ENCODE data around the gene SYCP2. TPM values are rescaled to one million over a fixed set of nuclear protein-coding genes. Genes with fewer than 3 reads are reported as not detected.

Gene SYCP2
- polyA plus RNA-seq, 1 donor (not counting 4 experiments of a cell fraction or from before 2014, with no cell fraction given), result 0.12 TPM

DNA sequence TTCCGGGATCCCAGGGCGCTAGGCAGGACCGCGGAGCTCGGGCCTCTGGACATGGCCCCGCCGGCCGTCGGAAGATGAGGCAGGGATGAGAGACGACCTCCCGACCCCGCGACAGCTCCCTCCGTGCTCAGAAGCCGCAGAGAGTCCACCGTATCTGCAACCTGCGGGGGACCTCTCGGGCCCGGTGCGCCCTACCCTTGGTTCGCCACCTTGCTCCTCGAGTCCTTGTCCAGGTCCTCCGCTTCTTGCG lies 6.4 kb upstream of the SYCP2 start:
- H3K4me3 ChIP-seq (ENCODE audit: control insufficient read depth in 2 of 3, extremely low read depth in 1 of 3, insufficient read depth in 2 of 3, low read depth in 1 of 3, low read length in 3 of 3), result peak overlapping the region; percentile 63 to 68 (median 68)
- FAIRE-seq (no peak), DNase-seq (ENCODE audit: low read depth, low spot score) (no peak)
- dilution Hi-C loops (cut with MboI; ENCODE audit: extremely low pct_ligation_motif_present, low sequenced_read_pairs), result no loop called here
- H4K20me1 ChIP-seq (ENCODE audit: control insufficient read depth, extremely low read depth, insufficient read depth, low read length), result no peaks in the 10 kb centered on the region
- peaks cover 24% of the 10 kb centered on the region for H3K79me2 ChIP-seq (ENCODE audit: control insufficient read depth, insufficient read depth, low read length)
- no peaks in the 10 kb centered on the region for H3K27me3 ChIP-seq (ENCODE audit: control insufficient read depth, extremely low read depth, insufficient read depth, low read length)
- H3K36me3 ChIP-seq (ENCODE audit: control insufficient read depth in 2 of 2, extremely low read depth in 1 of 2, insufficient read depth in 2 of 2, low read length in 2 of 2), result peaks cover 4 to 8% of the 10 kb centered on the region in 2 experiments
- peak overlapping the region; percentile 82 for H3K9ac ChIP-seq (ENCODE audit: control insufficient read depth, extremely low read depth, insufficient read depth, low read length)
- peak overlapping the region; percentile 79 for H3K4me2 ChIP-seq (ENCODE audit: control insufficient read depth, extremely low read depth, insufficient read depth, low read depth, low read length)
- H2AFZ ChIP-seq (ENCODE audit: control insufficient read depth, low read length), result peak overlapping the region; percentile 89
- peaks cover 36% of the 10 kb centered on the region for H3K4me1 ChIP-seq (ENCODE audit: control insufficient read depth, extremely low read depth, insufficient read depth, low read length)
- H3K27ac ChIP-seq (ENCODE audit: control insufficient read depth, insufficient read depth, low read length), result peak overlapping the region; percentile 77
- TF ChIP-seq, protein P1, sequence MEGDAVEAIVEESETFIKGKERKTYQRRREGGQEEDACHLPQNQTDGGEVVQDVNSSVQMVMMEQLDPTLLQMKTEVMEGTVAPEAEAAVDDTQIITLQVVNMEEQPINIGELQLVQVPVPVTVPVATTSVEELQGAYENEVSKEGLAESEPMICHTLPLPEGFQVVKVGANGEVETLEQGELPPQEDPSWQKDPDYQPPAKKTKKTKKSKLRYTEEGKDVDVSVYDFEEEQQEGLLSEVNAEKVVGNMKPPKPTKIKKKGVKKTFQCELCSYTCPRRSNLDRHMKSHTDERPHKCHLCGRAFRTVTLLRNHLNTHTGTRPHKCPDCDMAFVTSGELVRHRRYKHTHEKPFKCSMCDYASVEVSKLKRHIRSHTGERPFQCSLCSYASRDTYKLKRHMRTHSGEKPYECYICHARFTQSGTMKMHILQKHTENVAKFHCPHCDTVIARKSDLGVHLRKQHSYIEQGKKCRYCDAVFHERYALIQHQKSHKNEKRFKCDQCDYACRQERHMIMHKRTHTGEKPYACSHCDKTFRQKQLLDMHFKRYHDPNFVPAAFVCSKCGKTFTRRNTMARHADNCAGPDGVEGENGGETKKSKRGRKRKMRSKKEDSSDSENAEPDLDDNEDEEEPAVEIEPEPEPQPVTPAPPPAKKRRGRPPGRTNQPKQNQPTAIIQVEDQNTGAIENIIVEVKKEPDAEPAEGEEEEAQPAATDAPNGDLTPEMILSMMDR (optimal IDR thresholded peaks at IDR 0.05 in 1 of 3, IDR thresholded peaks at IDR 0.05 in 1 of 3, conservative IDR thresholded peaks at IDR 0.05 in 1 of 3; ENCODE audit: extremely low read depth in 1 of 3, insufficient read depth in 2 of 3, low read length in 3 of 3), result no peak
- TF ChIP-seq EZH2 (IDR thresholded peaks at IDR 0.05; ENCODE audit: low read length), result no peak
- no peaks in the 10 kb centered on the region for H3K9me3 ChIP-seq (ENCODE audit: control insufficient read depth, low read depth, low read length)
- no peaks in the 10 kb centered on the region for H3K9me1 ChIP-seq (ENCODE audit: control insufficient read depth, extremely low read depth, insufficient read depth, low read length)

DNA sequence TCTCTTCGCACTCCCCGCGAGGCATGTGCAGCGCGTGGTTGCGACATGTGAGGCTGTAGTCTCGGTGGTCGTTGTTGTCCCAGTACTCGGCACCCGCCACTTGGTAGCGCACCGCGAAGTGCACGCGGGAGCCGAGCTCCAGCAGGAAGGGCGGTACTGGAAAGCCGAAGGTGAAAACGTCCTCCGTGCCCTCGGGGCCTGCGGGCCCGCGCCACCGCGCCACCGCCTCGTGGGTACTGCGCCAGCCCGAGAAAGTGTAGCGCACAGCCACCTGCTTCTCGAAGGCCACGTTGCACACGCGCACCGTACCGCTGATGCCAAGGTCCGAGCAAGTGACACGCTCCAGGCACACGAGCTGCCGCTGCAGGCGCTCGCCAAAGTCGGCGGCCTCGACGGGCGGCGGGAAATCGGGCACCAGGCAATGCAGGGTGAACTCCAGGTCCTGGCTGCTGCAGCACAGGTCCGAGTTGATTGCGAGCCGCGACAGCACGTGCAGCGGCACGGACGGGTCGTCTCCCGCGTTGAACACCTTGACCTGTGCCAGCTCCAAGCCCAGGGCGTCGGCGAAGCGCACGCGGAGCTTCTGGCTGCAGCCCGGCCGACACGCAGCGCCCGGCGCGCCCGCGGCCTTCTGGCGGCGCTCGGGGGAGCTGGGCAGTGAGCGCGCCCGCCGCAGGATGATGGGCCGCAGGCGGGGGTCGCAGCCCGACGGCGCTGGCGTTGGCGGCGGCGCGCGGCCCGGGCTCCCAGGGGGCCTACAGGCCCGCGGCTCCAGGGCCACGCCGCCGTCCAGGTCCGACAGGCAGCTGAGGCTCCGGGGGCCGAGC lies 5.8 kb upstream of the SYCP2 start:
- peak overlapping the region; percentile 82 for H3K9ac ChIP-seq (ENCODE audit: control insufficient read depth, extremely low read depth, insufficient read depth, low read length)

More for the DNA sequence above, 5.8 kb upstream of the SYCP2 start:
- no peaks in the 10 kb centered on the region for H3K9me3 ChIP-seq (ENCODE audit: control insufficient read depth, low read depth, low read length)
- H3K36me3 ChIP-seq (ENCODE audit: control insufficient read depth in 2 of 2, extremely low read depth in 1 of 2, insufficient read depth in 2 of 2, low read length in 2 of 2), result peaks cover 0 to 3% of the 10 kb centered on the region in 2 experiments
- peaks cover 36% of the 10 kb centered on the region for H3K4me1 ChIP-seq (ENCODE audit: control insufficient read depth, extremely low read depth, insufficient read depth, low read length)
- peak overlapping the region; percentile 63 to 68 (median 68) for H3K4me3 ChIP-seq (ENCODE audit: control insufficient read depth in 2 of 3, extremely low read depth in 1 of 3, insufficient read depth in 2 of 3, low read depth in 1 of 3, low read length in 3 of 3)
- H3K79me2 ChIP-seq (ENCODE audit: control insufficient read depth, insufficient read depth, low read length), result peaks cover 24% of the 10 kb centered on the region
- DNase-seq (ENCODE audit: low read depth, low spot score) (no peak), FAIRE-seq (no peak)
- dilution Hi-C loops (cut with MboI; ENCODE audit: extremely low pct_ligation_motif_present, low sequenced_read_pairs), result no loop called here
- H3K9me1 ChIP-seq (ENCODE audit: control insufficient read depth, extremely low read depth, insufficient read depth, low read length), result no peaks in the 10 kb centered on the region
- no peaks in the 10 kb centered on the region for H4K20me1 ChIP-seq (ENCODE audit: control insufficient read depth, extremely low read depth, insufficient read depth, low read length)
- no peak for TF ChIP-seq EZH2 (IDR thresholded peaks at IDR 0.05; ENCODE audit: low read length)
- TF ChIP-seq, protein P1 (optimal IDR thresholded peaks at IDR 0.05 in 1 of 3, IDR thresholded peaks at IDR 0.05 in 1 of 3, conservative IDR thresholded peaks at IDR 0.05 in 1 of 3; ENCODE audit: extremely low read depth in 1 of 3, insufficient read depth in 2 of 3, low read length in 3 of 3), result no peak
- peak overlapping the region; percentile 89 for H2AFZ ChIP-seq (ENCODE audit: control insufficient read depth, low read length)
- no peaks in the 10 kb centered on the region for H3K27me3 ChIP-seq (ENCODE audit: control insufficient read depth, extremely low read depth, insufficient read depth, low read length)
- H3K4me2 ChIP-seq (ENCODE audit: control insufficient read depth, extremely low read depth, insufficient read depth, low read depth, low read length), result peak overlapping the region; percentile 79
- H3K27ac ChIP-seq (ENCODE audit: control insufficient read depth, insufficient read depth, low read length), result peak overlapping the region; percentile 77

Data from keratinocyte (primary cell).